IMR-90 (cell line): Measurements from ENCODE around the gene TEX50. TPM values are rescaled to one million over a fixed set of nuclear protein-coding genes. Genes with fewer than 3 reads are reported as not detected.

Source experiments
- ATAC-seq: fragments of 200-7000 bp; cut with Tn5 transposase; 2 replicates; pipeline ENCODE4 v1.9.1; 2020; ENCODE audit warnings: low read depth, mild to moderate bottlenecking, moderate library complexity
- BruUV-seq: library from RNA; stranded (reverse); fragments of 400-500 nt; replicated peaks from 2 replicates; lab custom pipeline; 2021; lab: Mats Ljungman, UMichigan
- CTCF ChIA-PET: fragments of 300-600 bp; formaldehyde crosslinking; extraction: SDS; loops from one replicate; lab custom pipeline; 2021; ENCODE audit warnings: antibody characterized with exemption; lab: Yijun Ruan, JAX
- POLR2A ChIA-PET: fragments of 300-600 bp; sonication (Branson Sonifier 250); formaldehyde crosslinking; loops from one replicate; lab custom pipeline; 2022; ENCODE audit warnings: antibody characterized with exemption; ENCODE audit not compliant: unreplicated experiment; lab: Charles Lee
- DNase-seq: peaks from one replicate; pipeline ENCODE4 v3.0.0; 2013
- H2AFZ ChIP-seq: replicated peaks from 2 replicates; pipeline ENCODE3; 2013; ENCODE audit warnings: low read length, mild to moderate bottlenecking; ENCODE audit not compliant: poor library complexity
- H2AK5ac ChIP-seq: 2 replicates; pipeline ENCODE4 v1.6.1; 2013; ENCODE audit warnings: low read depth, low read length, inconsistent platforms
- H2AK9ac ChIP-seq: replicated peaks from 2 replicates; pipeline ENCODE3; 2013; ENCODE audit warnings: mild to moderate bottlenecking, low read depth, low read length, moderate library complexity; ENCODE audit not compliant: poor library complexity
- H2BK120ac ChIP-seq: 2 replicates; pipeline ENCODE4 v1.6.1; 2013; ENCODE audit warnings: low read depth, low read length, inconsistent platforms
- H2BK15ac ChIP-seq: 3 replicates; pipeline ENCODE4 v1.6.1; 2013; ENCODE audit warnings: low read depth, low read length, inconsistent platforms
- H2BK20ac ChIP-seq: 2 replicates; pipeline ENCODE4 v1.6.1; 2013; ENCODE audit warnings: low read depth, mild to moderate bottlenecking, inconsistent platforms, low read length, moderate library complexity
- H2BK5ac ChIP-seq: 2 replicates; pipeline ENCODE4 v1.6.1; 2013; ENCODE audit warnings: mild to moderate bottlenecking, low read depth, low read length, inconsistent platforms; ENCODE audit not compliant: poor library complexity, severe bottlenecking
- H3K14ac ChIP-seq: replicated peaks from 2 replicates; pipeline ENCODE4 v1.6.1; 2013; ENCODE audit warnings: low read depth, low read length, inconsistent platforms
- H3K18ac ChIP-seq: 2 replicates; pipeline ENCODE4 v1.6.1; 2013; ENCODE audit warnings: low read depth, low read length, control low read depth
- H3K23ac ChIP-seq: 2 replicates; pipeline ENCODE4 v1.6.1; 2013; ENCODE audit warnings: low read depth, low read length, inconsistent platforms
- H3K27ac ChIP-seq: 2 replicates; pipeline ENCODE4 v1.5.1; 2013; ENCODE audit warnings: mild to moderate bottlenecking, control low read depth, low read length; ENCODE audit not compliant: insufficient read depth
- H3K27me3 ChIP-seq: 2 replicates; pipeline ENCODE4 v1.6.1; 2013; ENCODE audit warnings: low read length; ENCODE audit not compliant: control insufficient read depth, insufficient read depth
- H3K36me3 ChIP-seq: 2 replicates; pipeline ENCODE4 v1.6.1; 2013; ENCODE audit warnings: low read length, mixed read lengths; ENCODE audit not compliant: control insufficient read depth, insufficient read depth
- H3K4ac ChIP-seq: 2 replicates; pipeline ENCODE4 v1.6.1; 2013; ENCODE audit warnings: low read depth, low read length, inconsistent platforms
- H3K4me1 ChIP-seq: 2 replicates; pipeline ENCODE4 v1.6.1; 2013; ENCODE audit warnings: low read length, mixed read lengths; ENCODE audit not compliant: control insufficient read depth, insufficient read depth
- H3K4me2 ChIP-seq: 2 replicates; pipeline ENCODE4 v1.6.1; 2013; ENCODE audit warnings: low read depth, mild to moderate bottlenecking, control low read depth, low read length, moderate library complexity
- H3K4me3 ChIP-seq: 2 replicates; pipeline ENCODE4 v1.5.1; 2013; ENCODE audit warnings: low read depth, mild to moderate bottlenecking, control low read depth, low read length, moderate library complexity; ENCODE audit not compliant: insufficient read depth
- H3K56ac ChIP-seq: 2 replicates; pipeline ENCODE4 v1.6.1; 2013; ENCODE audit warnings: low read length, inconsistent platforms; ENCODE audit not compliant: insufficient read depth; ENCODE audit errors: extremely low read depth
- H3K79me1 ChIP-seq, 2 experiments: 2 replicates each; pipeline ENCODE4 v1.6.1; 2013; ENCODE audit warnings: low read length in 2 of 2, inconsistent platforms in 1 of 2, low read depth in 1 of 2
- H3K9ac ChIP-seq: 2 replicates; pipeline ENCODE4 v1.6.1; 2013; ENCODE audit warnings: low read depth, low read length, control low read depth
- H3K9me1 ChIP-seq: 2 replicates; pipeline ENCODE4 v1.6.1; 2013; ENCODE audit warnings: low read length, inconsistent platforms; ENCODE audit not compliant: insufficient read depth
- H3K9me3 ChIP-seq: 2 replicates; pipeline ENCODE4 v1.6.1; 2013; ENCODE audit warnings: low read length; ENCODE audit not compliant: control insufficient read depth, insufficient read depth
- H4K20me1 ChIP-seq: 2 replicates; pipeline ENCODE4 v1.6.1; 2013; ENCODE audit warnings: low read length, inconsistent platforms; ENCODE audit not compliant: insufficient read depth
- H4K5ac ChIP-seq: 2 replicates; pipeline ENCODE4 v1.6.1; 2013; ENCODE audit warnings: mild to moderate bottlenecking, low read depth, low read length, control low read depth
- H4K8ac ChIP-seq, 2 experiments: 2 replicates each; pipeline ENCODE4 v1.6.1; 2013; ENCODE audit warnings: low read depth in 2 of 2, low read length in 2 of 2, control low read depth in 1 of 2, inconsistent platforms in 1 of 2
- H4K91ac ChIP-seq: 2 replicates; pipeline ENCODE4 v1.6.1; 2013; ENCODE audit warnings: low read depth, low read length, inconsistent platforms; ENCODE audit not compliant: insufficient read depth
- BHLHE40 ChIP-seq: fragments of 150-350 bp; IDR thresholded peaks from 2 replicates; pipeline ENCODE4 v1.6.1; 2016; ENCODE audit warnings: mild to moderate bottlenecking, low read depth, low read length
- CEBPB ChIP-seq: IDR thresholded peaks from 2 replicates; pipeline ENCODE4 v1.6.1; 2012; ENCODE audit warnings: low read depth, low read length, improper control_type of control experiment
- CHD1 ChIP-seq: IDR thresholded peaks from 2 replicates; pipeline ENCODE4 v1.6.1; 2012; ENCODE audit warnings: low read depth, low read length, improper control_type of control experiment
- FOS ChIP-seq: fragments of 150-350 bp; IDR thresholded peaks from 2 replicates; pipeline ENCODE4 v1.6.1; 2016; ENCODE audit warnings: low read depth, low read length
- MAFK ChIP-seq: IDR thresholded peaks from 2 replicates; pipeline ENCODE4 v1.6.1; 2012; ENCODE audit warnings: low read depth, low read length, improper control_type of control experiment
- MAZ ChIP-seq: IDR thresholded peaks from 2 replicates; pipeline ENCODE4 v1.6.1; 2012; ENCODE audit warnings: low read depth, mild to moderate bottlenecking, low read length, improper control_type of control experiment, moderate library complexity, borderline replicate concordance
- MXI1 ChIP-seq: IDR thresholded peaks from 2 replicates; pipeline ENCODE4 v1.6.1; 2012; ENCODE audit warnings: low read depth, mild to moderate bottlenecking, low read length, moderate library complexity, borderline replicate concordance
- NFE2L2 ChIP-seq: fragments of 150-350 bp; IDR thresholded peaks from 2 replicates; pipeline ENCODE4 v1.6.1; 2016; ENCODE audit warnings: low read depth, mild to moderate bottlenecking, low read length
- POLR2A ChIP-seq: IDR thresholded peaks from 2 replicates; pipeline ENCODE4 v1.6.1; 2012; ENCODE audit warnings: mild to moderate bottlenecking, low read depth, low read length
- RAD21 ChIP-seq: IDR thresholded peaks from 2 replicates; pipeline ENCODE4 v1.6.1; 2012; ENCODE audit warnings: low read length, improper control_type of control experiment
- RCOR1 ChIP-seq: IDR thresholded peaks from 2 replicates; pipeline ENCODE4 v1.6.1; 2012; ENCODE audit warnings: mild to moderate bottlenecking, low read length, improper control_type of control experiment; ENCODE audit not compliant: insufficient replicate concordance
- RFX5 ChIP-seq: IDR thresholded peaks from 2 replicates; pipeline ENCODE4 v1.8.0; 2012; ENCODE audit warnings: low read depth, mild to moderate bottlenecking, low read length, moderate library complexity
- SMC3 ChIP-seq: fragments of 150-350 bp; IDR thresholded peaks from 2 replicates; pipeline ENCODE4 v1.6.1; 2016; ENCODE audit warnings: low read depth, mild to moderate bottlenecking, antibody characterized with exemption, low read length, moderate library complexity
- WGBS, 2 experiments: methylation state at CpG; one replicate each; pipeline versions ENCODE4 v1.1.5 to v1.1.7; 2013; ENCODE audit warnings: missing lambda C conversion rate in 2 of 2; ENCODE audit not compliant: insufficient read length in 1 of 2; ENCODE audit errors: extremely low coverage in 2 of 2; 5-methylcytosine and 5-hydroxymethylcytosine counted together
- dilution Hi-C: fragments of 300-500 bp; cut with HindIII; formaldehyde crosslinking; loops from one replicate; pipeline ENCODE4 v1.14.3; 2018; ENCODE audit warnings: low sequenced_read_pairs; ENCODE audit not compliant: unreplicated experiment
- in situ Hi-C: fragments of 300-500 bp; cut with MboI; formaldehyde crosslinking; loops from 3 replicates; pipeline ENCODE4 v1.14.3; 2019; ENCODE audit warnings: low sequenced_read_pairs, inconsistent platforms, mixed read lengths
- intact Hi-C: fragments of 100-400 bp; cut with micrococcal nuclease; formaldehyde crosslinking; loops from 2 replicates; pipeline ENCODE4 v1.10.0; 2022
- polyA plus RNA-seq, 3 experiments: library from polyadenylated mRNA; depleted of rRNA; stranded (reverse); fragments of >200 nt; gene quantifications; 2 replicates each; pipeline ENCODE4 v1.2.3, GENCODE V29; 2012; ENCODE audit warnings: low replicate concordance in 1 of 3
- total RNA-seq: library from RNA; depleted of rRNA; stranded (reverse); fragments of >200 nt; gene quantifications from 2 replicates; pipeline ENCODE4 v1.2.3, GENCODE V29; 2012
- TF ChIP-seq, protein P1 (sequence below): fragments of 150-350 bp; IDR thresholded peaks from 2 replicates; pipeline ENCODE4 v1.6.1; 2016; ENCODE audit warnings: low read depth, mild to moderate bottlenecking, low read length, moderate library complexity, borderline replicate concordance
- TF ChIP-seq, protein P2 (sequence below): conservative IDR thresholded peaks from 2 replicates; pipeline ENCODE4 v1.5.1; 2012; ENCODE audit warnings: mild to moderate bottlenecking, low read depth, low read length, improper control_type of control experiment
- TF ChIP-seq, protein P3 (sequence below): fragments of 150-350 bp; IDR thresholded peaks from 2 replicates; pipeline ENCODE4 v1.6.1; 2017; ENCODE audit warnings: mild to moderate bottlenecking, antibody characterized with exemption, low read length, low read depth

Gene TEX50
- total and polyA plus RNA-seq, 2 of the 4 experiments (the other 2 are of a cell fraction), result not detected

DNA sequence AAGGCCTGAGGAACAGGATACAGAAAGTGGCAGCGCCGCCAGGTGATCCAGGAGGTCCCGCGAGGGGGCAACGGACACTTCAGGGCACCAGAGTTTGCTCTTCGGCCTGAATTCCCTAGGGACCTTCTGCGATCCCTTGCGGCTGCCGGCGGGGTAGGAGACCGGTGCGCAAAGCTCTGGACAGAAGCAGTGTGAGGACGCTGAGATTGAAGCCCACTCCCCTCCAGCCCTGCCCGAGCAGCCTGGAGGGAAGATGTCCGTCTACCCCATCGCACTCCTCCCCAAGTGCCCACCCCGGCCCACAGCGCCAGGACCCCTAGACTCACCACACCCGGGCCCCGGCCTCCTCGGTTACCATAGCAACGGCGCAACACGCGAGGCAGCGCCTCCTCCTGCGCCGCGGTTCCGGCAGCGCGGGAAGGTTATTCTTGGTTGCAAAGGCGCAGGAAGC, 34.4 kb downstream of the TEX50 start, which contains the start of gene ANKRD45:
ANKRD45 (minus strand) TSS at position 361 of the 451 bp plus-strand sequence. CDS start 10,433 bp downstream, outside the sequence.
- Histone ChIP-seq H3K27me3 (peaks cover 15% of the 10 kb centered on the region), H3K9me1 (no peaks in the 10 kb centered on the region), H3K27ac (no peak within 1 kb of the TSS), H2AFZ (peak within 1 kb of the TSS; percentile 72), H3K18ac (no peak within 1 kb of the TSS), H3K4me2 (peak within 1 kb of the TSS; percentile 51), H4K8ac (no peak within 1 kb of the TSS), H3K79me1 (no peaks in the 10 kb centered on the region), H3K4me1 (no peaks in the 10 kb centered on the region), H2BK20ac (no peak within 1 kb of the TSS), H3K9ac (no peak within 1 kb of the TSS), H2AK5ac (no peak within 1 kb of the TSS), H3K36me3 (no peaks in the 10 kb centered on the region), H2BK120ac (no peak within 1 kb of the TSS), H3K9me3 (no peaks in the 10 kb centered on the region), H3K14ac (no peak within 1 kb of the TSS), H3K56ac (no peak within 1 kb of the TSS), H2AK9ac (no peak within 1 kb of the TSS), H2BK15ac (no peak within 1 kb of the TSS), H2BK5ac (no peak within 1 kb of the TSS), H3K4ac (no peak within 1 kb of the TSS), H4K5ac (no peak within 1 kb of the TSS), H4K20me1 (no peaks in the 10 kb centered on the region), H4K91ac (no peak within 1 kb of the TSS), H3K23ac (no peak within 1 kb of the TSS), H3K4me3 (peak within 1 kb of the TSS; percentile 26)
- intact Hi-C loops, result no loop called here
- in situ Hi-C loops, result no loop called here
- BruUV-seq, result no TSS peak
- peak; percentile 4 for DNase-seq
- ChIA-PET POLR2A (no interaction called here), CTCF (no interaction called here)
- 3% methylated on average over 7 of the region's 33 CpGs; no CpG with 5 or more reads in 1 of the 2 experiments for WGBS, 2 experiments
- ATAC-seq, result peak; percentile 72
- TF ChIP-seq, protein P1, sequence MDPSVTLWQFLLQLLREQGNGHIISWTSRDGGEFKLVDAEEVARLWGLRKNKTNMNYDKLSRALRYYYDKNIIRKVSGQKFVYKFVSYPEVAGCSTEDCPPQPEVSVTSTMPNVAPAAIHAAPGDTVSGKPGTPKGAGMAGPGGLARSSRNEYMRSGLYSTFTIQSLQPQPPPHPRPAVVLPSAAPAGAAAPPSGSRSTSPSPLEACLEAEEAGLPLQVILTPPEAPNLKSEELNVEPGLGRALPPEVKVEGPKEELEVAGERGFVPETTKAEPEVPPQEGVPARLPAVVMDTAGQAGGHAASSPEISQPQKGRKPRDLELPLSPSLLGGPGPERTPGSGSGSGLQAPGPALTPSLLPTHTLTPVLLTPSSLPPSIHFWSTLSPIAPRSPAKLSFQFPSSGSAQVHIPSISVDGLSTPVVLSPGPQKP, result no peak
- no peak for TF ChIP-seq NFE2L2
- no peak for TF ChIP-seq SMC3
- no peak for TF ChIP-seq CEBPB
- no peak for TF ChIP-seq CHD1
- no peak for TF ChIP-seq RAD21
- TF ChIP-seq, protein P2, sequence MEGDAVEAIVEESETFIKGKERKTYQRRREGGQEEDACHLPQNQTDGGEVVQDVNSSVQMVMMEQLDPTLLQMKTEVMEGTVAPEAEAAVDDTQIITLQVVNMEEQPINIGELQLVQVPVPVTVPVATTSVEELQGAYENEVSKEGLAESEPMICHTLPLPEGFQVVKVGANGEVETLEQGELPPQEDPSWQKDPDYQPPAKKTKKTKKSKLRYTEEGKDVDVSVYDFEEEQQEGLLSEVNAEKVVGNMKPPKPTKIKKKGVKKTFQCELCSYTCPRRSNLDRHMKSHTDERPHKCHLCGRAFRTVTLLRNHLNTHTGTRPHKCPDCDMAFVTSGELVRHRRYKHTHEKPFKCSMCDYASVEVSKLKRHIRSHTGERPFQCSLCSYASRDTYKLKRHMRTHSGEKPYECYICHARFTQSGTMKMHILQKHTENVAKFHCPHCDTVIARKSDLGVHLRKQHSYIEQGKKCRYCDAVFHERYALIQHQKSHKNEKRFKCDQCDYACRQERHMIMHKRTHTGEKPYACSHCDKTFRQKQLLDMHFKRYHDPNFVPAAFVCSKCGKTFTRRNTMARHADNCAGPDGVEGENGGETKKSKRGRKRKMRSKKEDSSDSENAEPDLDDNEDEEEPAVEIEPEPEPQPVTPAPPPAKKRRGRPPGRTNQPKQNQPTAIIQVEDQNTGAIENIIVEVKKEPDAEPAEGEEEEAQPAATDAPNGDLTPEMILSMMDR, result no peak
- no peak for TF ChIP-seq MAFK
- no peak for TF ChIP-seq MXI1
- TF ChIP-seq, protein P3, sequence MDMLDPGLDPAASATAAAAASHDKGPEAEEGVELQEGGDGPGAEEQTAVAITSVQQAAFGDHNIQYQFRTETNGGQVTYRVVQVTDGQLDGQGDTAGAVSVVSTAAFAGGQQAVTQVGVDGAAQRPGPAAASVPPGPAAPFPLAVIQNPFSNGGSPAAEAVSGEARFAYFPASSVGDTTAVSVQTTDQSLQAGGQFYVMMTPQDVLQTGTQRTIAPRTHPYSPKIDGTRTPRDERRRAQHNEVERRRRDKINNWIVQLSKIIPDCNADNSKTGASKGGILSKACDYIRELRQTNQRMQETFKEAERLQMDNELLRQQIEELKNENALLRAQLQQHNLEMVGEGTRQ, result no peak
- no peak for TF ChIP-seq BHLHE40
- TF ChIP-seq POLR2A, result no peak
- no peak for TF ChIP-seq MAZ
- TF ChIP-seq RCOR1, result no peak
- TF ChIP-seq RFX5, result no peak
- TF ChIP-seq FOS, result no peak
- dilution Hi-C loops, result no loop called here
